Hepatocyte (in vitro differentiated cells): Measurements from ENCODE around the gene DOLPP1.

ENCODE experiments used
- EZH2 ChIP-seq: fragments of 200-600 bp; sonication (generic); IDR thresholded peaks from 2 replicates; pipeline ENCODE4 v1.6.1; 2016; ENCODE audit warnings: antibody characterized with exemption, mild to moderate bottlenecking, borderline replicate concordance
- EZH2phosphoT487 ChIP-seq: fragments of 200-600 bp; sonication (generic); IDR thresholded peaks from one replicate; pipeline ENCODE4 v1.6.1; 2018; ENCODE audit warnings: antibody characterized with exemption, mild to moderate bottlenecking, low read depth, moderate library complexity; ENCODE audit not compliant: unreplicated experiment, severe bottlenecking
- TF ChIP-seq, protein P1 (sequence below): fragments of 200-600 bp; sonication (generic); IDR thresholded peaks from 2 replicates; pipeline ENCODE4 v1.5.1; 2016; ENCODE audit warnings: antibody characterized with exemption, mild to moderate bottlenecking; ENCODE audit not compliant: poor library complexity

DNA sequence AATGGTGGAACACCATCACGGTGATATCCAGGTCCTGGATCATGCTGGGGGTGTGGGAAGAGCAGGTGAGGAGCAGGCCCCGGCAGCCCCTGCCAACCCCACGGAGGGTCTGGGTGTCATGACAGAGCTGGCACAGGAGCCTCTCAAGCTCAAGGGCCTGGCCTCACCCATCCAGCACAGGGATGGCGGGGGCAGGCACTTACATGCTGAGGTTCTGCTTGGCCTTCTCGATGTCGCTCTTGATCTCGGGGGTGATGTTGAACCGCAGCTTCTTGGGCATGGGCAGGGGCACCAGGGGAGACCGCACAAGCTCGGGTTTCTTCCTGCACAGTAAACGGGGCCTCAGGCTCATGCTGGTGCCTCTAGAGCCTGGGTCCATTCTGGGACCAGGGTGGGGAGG lies 17.4 kb downstream of the DOLPP1 start:
- no peak for TF ChIP-seq EZH2
- TF ChIP-seq, protein P1, sequence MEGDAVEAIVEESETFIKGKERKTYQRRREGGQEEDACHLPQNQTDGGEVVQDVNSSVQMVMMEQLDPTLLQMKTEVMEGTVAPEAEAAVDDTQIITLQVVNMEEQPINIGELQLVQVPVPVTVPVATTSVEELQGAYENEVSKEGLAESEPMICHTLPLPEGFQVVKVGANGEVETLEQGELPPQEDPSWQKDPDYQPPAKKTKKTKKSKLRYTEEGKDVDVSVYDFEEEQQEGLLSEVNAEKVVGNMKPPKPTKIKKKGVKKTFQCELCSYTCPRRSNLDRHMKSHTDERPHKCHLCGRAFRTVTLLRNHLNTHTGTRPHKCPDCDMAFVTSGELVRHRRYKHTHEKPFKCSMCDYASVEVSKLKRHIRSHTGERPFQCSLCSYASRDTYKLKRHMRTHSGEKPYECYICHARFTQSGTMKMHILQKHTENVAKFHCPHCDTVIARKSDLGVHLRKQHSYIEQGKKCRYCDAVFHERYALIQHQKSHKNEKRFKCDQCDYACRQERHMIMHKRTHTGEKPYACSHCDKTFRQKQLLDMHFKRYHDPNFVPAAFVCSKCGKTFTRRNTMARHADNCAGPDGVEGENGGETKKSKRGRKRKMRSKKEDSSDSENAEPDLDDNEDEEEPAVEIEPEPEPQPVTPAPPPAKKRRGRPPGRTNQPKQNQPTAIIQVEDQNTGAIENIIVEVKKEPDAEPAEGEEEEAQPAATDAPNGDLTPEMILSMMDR, result no peak
- TF ChIP-seq EZH2phosphoT487, result no peak
